ENCODE data around the gene NRSN1.
"Not testable (repeated sequence)": the region's sequence is repeated elsewhere in the genome, so short reads cannot be mapped to it uniquely, and the experiment has no call there.

Gene NRSN1

DNA sequence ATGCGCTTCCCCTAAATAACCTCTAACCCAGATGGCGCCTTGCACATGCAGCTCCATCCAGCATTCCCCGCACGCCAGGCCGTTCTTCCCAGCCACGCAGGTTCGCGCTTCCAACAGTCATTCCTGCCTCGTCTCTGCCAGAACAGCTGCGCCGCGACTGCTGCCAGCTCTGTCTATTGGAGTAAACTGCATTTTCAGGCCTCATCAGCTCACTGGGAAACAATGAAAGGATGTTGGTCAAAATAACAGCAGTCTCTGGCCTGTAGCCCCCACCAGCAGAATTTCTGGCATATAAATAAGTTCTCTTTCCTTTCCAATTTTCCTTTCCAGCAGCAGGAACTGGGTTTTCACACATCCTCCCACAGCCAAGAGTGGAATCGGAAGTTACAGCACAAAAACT lies 14.6 kb downstream of the NRSN1 start:
- no peak for DNase-seq (ENCODE audit: low read depth in 1 of 2, low spot score in 1 of 2)

DNA sequence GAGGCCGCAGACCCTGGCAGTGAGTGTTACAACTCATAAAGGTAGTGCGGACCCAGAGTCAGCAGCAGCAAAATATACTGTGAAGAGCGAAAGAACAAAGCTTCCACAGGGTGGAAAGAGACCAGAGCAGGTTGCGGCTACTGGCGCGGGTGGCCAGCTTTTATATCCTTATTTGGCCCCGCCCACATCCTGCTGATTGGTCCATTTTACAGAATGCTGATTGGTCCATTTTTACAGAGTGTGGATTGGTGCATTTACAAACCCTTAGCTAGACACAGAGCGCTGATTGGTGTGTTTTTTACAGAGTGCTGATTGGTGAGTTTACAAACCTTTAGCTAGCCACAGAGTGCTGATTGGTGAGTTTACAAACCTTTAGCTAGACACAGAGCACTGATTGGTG lies 16.7 kb downstream of the NRSN1 start:
- not testable (repeated sequence) for DNase-seq (ENCODE audit: low read depth in 1 of 2, low spot score in 1 of 2)

- no peak for DNase-seq (ENCODE audit: low read depth in 1 of 2, low spot score in 1 of 2)
These were observed 19.7 kb downstream of the NRSN1 start for GRCh38 chr6:24145690-24146131.

- DNase-seq (ENCODE audit: low read depth in 1 of 2, low spot score in 1 of 2), result no peak
These were observed 20.9 kb downstream of the NRSN1 start for GRCh38 chr6:24146871-24147270.

- DNase-seq (ENCODE audit: low read depth in 1 of 2, low spot score in 1 of 2), result no peak
These were observed 21.6 kb downstream of the NRSN1 start for GRCh38 chr6:24147511-24148153.

DNA sequence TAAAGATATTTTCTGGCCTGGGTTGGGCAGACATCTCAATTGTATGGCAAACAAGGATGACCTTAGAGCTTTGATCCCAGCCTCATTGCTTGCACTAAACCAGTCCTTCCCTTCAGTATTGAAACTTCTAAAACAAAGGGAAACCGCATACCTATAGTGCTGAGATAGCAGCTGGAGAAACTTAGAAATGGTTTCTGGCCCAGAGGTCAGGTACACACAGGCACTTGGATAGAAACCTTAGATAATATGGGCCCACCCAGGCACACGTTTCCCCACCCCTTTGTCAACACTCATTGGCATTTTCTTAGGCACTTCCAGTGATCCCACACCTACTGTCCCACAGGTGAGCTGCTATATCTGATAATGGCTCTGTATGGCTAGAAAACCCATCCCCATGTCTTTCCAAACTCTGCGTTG lies 22.1 kb downstream of the NRSN1 start:
- no peak for DNase-seq (ENCODE audit: low read depth in 1 of 2, low spot score in 1 of 2)

- DNase-seq (ENCODE audit: low read depth in 1 of 2, low spot score in 1 of 2), result no peak
These were observed 22.7 kb downstream of the NRSN1 start for GRCh38 chr6:24148684-24149083.

DNA sequence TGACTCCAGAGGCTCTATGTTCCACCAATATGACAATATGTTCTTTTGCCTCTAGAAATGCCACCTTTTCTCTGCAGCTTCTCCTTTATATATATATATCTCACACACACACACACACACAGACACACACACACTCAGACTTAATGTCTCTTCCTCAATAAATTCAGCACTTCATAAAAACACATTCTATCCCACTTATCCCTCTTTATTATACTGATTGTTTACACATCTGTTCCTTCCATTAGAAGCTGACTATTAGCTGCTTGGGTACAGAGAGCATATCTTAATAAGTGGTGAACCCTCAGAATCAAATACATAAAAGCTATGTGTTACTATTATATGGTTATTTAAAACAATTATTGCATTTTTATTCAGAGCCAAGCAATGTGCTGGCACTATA lies 23.3 kb downstream of the NRSN1 start:
- no peak for DNase-seq (ENCODE audit: low read depth in 1 of 2, low spot score in 1 of 2)

DNA sequence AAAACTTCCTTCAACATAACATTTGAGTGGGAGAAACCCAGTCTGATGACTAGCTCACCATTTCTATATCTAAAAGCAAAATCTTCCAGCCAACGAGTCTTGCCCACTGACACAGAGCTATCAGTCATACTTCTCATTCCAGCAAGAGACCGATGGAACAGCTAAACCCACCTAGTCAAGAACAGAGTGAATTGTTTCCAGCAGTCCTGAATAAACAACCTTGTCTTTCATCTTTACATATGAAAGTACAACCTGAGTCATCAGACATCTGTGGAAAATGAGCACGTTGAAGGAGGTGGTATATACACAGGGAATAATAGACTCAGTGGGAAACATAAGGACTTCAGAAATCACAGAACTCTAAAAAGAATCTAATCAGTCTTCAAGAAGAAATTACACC lies 23.8 kb downstream of the NRSN1 start:
- no peak for DNase-seq (ENCODE audit: low read depth in 1 of 2, low spot score in 1 of 2)

- DNase-seq (ENCODE audit: low read depth in 1 of 2, low spot score in 1 of 2), result no peak
These were observed 26.0 kb downstream of the NRSN1 start for GRCh38 chr6:24152014-24152413.

- DNase-seq (ENCODE audit: low read depth in 1 of 2, low spot score in 1 of 2), result no peak
These were observed 28.1 kb downstream of the NRSN1 start for GRCh38 chr6:24154121-24154520.

DNA sequence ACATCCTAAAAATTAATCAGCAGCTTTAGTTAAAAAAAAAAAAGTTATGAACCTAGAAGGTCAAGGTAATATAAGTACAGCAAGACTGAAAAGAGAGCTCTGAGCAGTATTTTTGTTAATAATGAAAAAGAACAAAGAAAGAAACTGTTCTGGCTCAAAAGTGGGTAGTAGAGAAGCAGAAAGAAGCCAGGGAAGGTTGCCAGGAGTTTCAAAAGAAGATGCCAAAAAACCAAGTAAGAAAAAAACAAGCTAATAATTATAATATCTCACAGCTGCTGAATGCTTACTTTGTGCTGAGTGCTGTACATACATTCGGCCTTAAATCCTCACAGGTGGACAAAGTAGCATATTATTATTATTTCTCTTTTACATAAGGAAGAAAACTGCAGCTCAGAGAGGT lies 31.9 kb downstream of the NRSN1 start:
- DNase-seq (ENCODE audit: low read depth in 1 of 2, low spot score in 1 of 2), result no peak

DNA sequence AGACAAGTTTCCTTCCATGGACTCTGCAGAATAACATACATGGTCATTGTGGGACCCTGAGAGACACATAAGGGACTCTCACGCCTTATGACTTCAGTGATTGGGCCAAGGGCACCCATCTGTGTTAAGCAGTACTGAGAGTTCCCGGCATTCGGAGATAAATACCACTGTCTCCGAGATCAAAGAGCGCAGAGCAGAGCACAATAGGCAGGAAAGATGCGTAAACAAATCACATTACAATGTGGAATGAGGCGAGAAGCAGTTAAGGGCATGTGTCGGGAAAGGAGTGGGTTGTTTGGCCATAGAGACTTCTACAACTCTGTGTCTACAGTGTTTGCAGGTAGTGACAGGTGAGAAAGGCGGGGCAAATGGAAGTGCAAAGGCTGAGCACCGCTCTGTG lies 57.6 kb downstream of the NRSN1 start:
- no peak for DNase-seq (ENCODE audit: low read depth in 1 of 2, low spot score in 1 of 2)

- no peak for DNase-seq (ENCODE audit: low read depth in 1 of 2, low spot score in 1 of 2)
These were observed 60.3 kb downstream of the NRSN1 start for GRCh38 chr6:24186349-24186748.

DNA sequence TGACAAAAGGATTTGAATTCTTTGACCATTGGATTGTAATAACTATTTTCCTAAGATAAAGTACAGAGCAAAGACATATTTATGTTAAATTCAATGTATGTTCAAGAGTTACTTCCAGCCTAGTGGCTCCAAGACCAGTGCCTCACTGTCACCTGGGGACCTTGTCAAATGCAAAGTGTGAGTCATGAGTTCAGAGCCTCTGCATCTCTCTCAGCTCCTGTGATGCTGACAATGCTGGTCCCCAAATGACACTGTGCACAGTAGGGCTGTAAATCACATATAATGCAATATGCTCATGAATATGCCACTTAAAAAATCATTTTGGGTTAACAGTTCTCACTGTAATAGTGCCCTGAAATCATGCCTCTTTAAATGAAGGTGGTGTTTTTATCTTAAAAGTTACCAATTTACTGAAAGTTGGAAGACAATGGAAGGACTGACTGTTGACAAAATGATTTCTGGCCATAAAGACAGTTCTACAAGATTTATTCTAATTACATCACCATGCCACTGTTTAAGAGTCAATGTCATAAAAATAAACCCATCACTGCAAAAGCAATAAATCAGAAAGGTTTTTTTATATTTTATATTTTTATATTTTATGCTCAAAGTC lies 62.1 kb downstream of the NRSN1 start:
- no peak for DNase-seq (ENCODE audit: low read depth in 1 of 2, low spot score in 1 of 2)

- DNase-seq (ENCODE audit: low read depth in 1 of 2, low spot score in 1 of 2), result no peak
These were observed 62.6 kb downstream of the NRSN1 start for GRCh38 chr6:24188578-24189080.

DNA sequence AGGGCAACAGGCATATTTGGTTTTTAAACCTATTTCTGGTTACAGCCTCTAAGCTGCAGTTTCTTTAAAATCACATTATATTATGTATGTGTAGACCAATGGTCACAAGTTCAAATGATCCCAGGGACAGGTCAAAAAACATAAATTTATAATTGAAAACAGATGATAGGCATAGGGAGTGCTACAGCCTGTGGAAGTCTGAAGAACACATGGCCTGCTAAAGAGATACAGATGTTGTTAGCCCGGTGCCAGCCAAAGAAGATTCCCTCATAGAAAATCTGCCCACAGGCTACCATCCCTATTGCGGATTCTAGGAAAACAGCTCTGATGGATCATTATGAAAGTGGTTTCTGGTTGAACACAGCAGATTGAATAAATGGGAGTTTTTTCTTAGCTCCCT lies 65.3 kb downstream of the NRSN1 start:
- no peak for DNase-seq (ENCODE audit: low read depth in 1 of 2, low spot score in 1 of 2)

DNA sequence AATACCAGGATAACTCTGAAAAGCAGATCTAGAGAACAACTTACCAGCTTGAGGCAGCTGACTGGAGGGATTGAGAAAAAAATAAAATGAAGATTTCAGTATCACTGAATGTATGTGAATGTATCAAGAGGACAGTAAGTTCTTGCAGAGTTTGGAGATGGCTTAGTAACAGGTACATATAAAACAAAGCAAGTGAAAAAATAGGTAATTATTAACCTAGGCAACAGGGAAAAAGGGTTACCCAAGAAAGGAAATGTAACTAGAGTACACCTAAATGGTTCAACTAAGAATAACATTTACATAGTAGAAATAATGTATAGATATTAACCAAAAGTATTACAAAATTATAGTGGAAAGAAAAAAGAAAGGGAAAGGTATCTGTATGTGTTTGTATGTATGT lies 67.3 kb downstream of the NRSN1 start:
- no peak for DNase-seq (ENCODE audit: low read depth in 1 of 2, low spot score in 1 of 2)

DNA sequence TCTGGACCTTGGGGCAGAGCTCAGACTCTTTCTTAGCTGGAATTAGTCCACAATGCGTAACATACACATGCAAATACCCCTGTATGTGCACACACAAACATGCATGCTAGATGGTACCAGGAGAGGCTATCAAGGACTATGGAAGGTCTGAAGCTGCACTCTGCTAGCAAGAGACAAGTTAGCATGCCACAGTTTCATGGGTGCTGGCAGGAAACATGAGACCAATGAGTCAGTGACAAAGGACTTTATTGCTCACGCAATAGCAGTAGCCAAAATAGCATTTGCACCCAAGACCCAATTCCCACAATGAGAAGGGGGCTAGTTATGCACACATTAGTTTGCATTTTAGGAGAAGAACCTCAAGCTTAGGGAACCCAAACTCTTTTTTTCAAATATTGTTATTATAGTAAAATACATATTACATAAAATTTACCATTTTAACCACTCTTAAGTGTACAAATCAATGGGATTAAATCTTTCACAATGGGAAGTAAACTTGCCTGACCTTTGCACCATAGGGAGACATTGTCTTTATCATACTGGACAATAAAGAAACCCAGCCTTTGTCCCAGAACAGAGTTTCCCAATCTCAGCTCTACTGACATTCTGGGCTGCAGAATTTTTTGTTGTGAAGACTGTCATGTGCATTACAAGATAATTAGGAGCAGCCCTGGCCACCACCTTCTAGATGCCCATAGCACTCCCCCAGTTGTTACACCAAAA lies 69.1 kb downstream of the NRSN1 start:
- DNase-seq (ENCODE audit: low read depth in 1 of 2, low spot score in 1 of 2), result no peak

DNA sequence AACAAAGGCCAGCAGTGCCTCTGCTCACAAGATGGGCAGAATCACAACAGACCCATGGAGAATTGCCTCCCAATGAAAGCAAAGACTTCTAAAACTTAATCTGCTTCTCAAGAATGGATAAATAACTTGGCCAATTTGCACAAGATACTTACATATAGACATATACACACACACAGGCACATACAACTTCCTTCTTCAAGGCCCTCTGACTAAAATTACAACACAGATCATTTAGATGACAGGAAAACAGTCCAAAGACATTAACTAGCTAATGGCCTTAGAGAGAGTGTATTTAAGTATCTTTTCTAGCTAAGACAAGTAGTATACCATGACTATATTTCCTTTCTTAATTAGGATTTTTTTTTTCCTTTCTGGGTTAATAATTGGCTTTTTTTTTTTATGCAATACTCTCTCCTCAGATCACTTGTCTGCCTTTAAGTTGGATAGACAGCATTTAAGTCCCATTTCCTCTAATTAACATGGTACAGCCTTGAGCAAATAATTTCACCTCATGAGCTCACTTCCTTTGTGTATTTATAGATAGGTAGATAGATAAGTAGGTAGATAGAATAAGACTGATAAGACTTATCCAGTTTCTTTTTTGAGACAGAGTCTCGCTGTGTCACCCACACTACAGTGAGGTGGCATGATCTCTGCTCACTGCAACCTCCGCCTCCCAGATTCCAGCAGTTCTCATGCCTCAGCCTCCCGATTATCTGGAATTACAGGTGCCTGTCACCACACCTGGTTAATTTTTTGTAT lies 70.0 kb downstream of the NRSN1 start:
- no peak for DNase-seq (ENCODE audit: low read depth in 1 of 2, low spot score in 1 of 2)
